ENCODE data around the gene SSH3.

DNA sequence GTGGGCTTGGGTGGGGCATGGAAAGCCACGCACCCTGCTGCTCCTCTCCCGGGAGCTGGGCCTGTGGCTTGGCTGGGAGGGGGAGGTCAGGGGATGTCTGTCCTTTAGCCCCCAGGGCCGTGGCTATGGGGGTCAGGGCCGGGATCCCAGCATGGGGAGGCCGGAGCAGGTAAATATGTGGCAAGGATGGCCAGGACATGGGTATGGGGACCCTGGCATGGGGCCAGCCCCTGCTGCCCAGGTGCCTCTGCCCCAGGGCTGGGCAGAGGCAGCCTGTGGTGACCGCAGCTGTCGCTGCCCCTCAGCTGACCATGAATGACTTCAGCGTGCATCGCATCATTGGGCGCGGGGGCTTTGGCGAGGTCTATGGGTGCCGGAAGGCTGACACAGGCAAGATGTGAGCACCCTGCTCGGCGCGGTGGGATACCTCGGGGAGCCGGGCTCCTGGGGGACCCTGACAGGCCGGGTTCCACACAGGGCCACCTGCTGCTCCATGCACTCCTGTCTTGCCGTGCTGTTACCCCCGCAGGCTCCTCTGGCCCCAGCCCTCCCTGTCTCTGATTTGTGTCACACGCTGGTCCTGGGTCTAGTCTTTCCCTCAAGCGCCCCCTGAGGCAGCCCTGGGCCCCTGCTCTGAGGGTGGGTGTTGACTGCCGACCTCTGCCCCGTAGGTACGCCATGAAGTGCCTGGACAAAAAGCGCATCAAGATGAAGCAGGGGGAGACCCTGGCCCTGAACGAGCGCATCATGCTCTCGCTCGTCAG is 22.4 kb upstream of the SSH3 start:
- TF ChIP-seq, protein P1, sequence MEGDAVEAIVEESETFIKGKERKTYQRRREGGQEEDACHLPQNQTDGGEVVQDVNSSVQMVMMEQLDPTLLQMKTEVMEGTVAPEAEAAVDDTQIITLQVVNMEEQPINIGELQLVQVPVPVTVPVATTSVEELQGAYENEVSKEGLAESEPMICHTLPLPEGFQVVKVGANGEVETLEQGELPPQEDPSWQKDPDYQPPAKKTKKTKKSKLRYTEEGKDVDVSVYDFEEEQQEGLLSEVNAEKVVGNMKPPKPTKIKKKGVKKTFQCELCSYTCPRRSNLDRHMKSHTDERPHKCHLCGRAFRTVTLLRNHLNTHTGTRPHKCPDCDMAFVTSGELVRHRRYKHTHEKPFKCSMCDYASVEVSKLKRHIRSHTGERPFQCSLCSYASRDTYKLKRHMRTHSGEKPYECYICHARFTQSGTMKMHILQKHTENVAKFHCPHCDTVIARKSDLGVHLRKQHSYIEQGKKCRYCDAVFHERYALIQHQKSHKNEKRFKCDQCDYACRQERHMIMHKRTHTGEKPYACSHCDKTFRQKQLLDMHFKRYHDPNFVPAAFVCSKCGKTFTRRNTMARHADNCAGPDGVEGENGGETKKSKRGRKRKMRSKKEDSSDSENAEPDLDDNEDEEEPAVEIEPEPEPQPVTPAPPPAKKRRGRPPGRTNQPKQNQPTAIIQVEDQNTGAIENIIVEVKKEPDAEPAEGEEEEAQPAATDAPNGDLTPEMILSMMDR (IDR thresholded peaks at IDR 0.05; ENCODE audit: low read depth, low read length) = no peak
- TF ChIP-seq POLR2A (IDR thresholded peaks at IDR 0.05; ENCODE audit: extremely low read depth, insufficient read length) (no peak), MYC (IDR thresholded peaks at IDR 0.05; ENCODE audit: low read depth, low read length) (no peak)
- TF ChIP-seq, protein P2, sequence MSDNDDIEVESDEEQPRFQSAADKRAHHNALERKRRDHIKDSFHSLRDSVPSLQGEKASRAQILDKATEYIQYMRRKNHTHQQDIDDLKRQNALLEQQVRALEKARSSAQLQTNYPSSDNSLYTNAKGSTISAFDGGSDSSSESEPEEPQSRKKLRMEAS (IDR thresholded peaks at IDR 0.05; ENCODE audit: low read depth, low read length) = no peak

All from NB4 (cell line).